Activated naive CD4-positive, alpha-beta T cell treated with anti-CD3 and anti-CD28 coated beads, Interleukin-2, amount 10 ng/mL, durations not matched to agents 7 days and 5 days (primary cell): ENCODE data around the gene MRPS21.

Source experiments
- CTCF ChIA-PET: fragments of 350-600 bp; sonication (Branson Sonifier 250); formaldehyde crosslinking; loops from one replicate; lab custom pipeline; 2021; ENCODE audit warnings: antibody characterized with exemption; lab: Charles Lee
- DNase-seq: peaks from one replicate; pipeline ENCODE4 v3.0.0-alpha.2; 2020
- H3K27ac Mint-ChIP-seq: one replicate; pipeline ENCODE4 v1.8.0; 2021; ENCODE audit warnings: mild to moderate bottlenecking, moderate library complexity, mixed read lengths
- H3K27me3 Mint-ChIP-seq: one replicate; pipeline ENCODE4 v1.8.0; 2021; ENCODE audit warnings: mild to moderate bottlenecking, mixed read lengths
- H3K36me3 Mint-ChIP-seq: one replicate; pipeline ENCODE4 v1.8.0; 2021; ENCODE audit warnings: mixed read lengths
- H3K4me1 Mint-ChIP-seq: one replicate; pipeline ENCODE4 v1.8.0; 2021; ENCODE audit warnings: mixed read lengths
- H3K4me3 Mint-ChIP-seq: one replicate; pipeline ENCODE4 v1.8.0; 2021; ENCODE audit warnings: mild to moderate bottlenecking, moderate library complexity, mixed read lengths
- H3K9me3 Mint-ChIP-seq: one replicate; pipeline ENCODE4 v1.8.0; 2021; ENCODE audit warnings: mixed read lengths

The MRPS21 gene

DNA sequence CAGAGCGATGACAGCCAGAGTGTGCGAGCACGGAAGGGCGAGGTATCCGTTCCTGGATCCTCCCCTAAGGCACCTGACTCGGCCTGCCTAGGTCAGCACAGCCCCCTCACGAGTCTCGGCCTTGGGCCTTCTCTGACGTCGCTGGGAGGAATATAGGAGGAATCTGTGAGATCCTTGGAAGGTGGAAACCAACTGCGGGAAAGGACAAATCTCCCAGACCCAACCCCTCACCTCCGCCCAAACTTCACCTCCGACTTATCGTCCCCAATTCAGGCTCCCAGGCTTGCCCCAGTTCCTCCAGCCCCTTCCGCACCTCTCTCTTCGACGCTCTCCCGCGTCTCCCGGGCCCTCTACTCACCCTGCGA lies 25.3 kb upstream of the MRPS21 start:
- Mint-ChIP-seq H3K27me3 (peaks cover 4% of the 10 kb centered on the region), H3K9me3 (no peaks in the 10 kb centered on the region), H3K36me3 (peaks cover 52% of the 10 kb centered on the region), H3K4me3 (peak overlapping the region; percentile 86), H3K27ac (peak overlapping the region; percentile 98), H3K4me1 (peaks cover 31% of the 10 kb centered on the region)
- DNase-seq = peak; percentile 70
- CTCF ChIA-PET = interaction anchor here (1.0 to 2.6 kb wide), 3 partner anchors 10 to 13 kb away, joined by 3 to 8 read pairs (median 3); no protein-coding TSS in a partner anchor

DNA sequence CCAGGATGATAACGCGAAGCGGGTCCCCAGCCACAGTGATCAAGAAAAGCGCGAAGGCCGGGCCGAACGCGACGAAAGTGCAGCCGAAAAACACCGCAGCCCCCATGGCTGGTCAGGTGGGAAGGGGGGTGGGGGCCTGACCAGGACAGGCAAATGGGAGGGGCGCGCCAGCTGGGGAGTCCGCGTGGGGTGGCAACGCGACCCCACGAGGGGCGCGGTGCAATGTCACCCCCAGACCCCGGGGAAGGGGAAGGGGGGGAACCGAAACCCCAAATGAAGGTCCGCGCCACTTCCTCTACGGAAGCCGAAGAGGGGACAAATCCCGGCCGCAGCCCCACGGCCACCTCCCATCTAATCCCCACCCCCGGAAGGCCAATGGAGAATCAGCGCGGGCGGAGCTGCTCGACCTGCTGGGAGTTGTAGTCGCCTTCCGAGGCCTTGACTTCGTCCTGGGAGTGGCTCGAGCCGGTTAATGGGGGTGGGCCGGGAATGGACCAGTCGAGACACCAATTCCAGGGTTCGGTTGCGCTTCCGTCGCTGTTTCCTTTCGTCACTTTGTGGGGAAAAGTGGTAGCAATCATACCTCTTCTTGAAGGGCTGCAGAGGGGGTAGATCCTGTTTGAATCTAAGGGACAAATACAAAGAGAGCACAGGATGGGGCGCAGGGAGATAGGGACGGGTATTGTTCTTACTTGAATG lies 24.8 kb upstream of the MRPS21 start, which contains the start of gene APH1A:
TSS of gene APH1A (minus strand) at position 312 of the 699 bp plus-strand sequence. CDS start at position 106, 206 bp downstream.
- H3K27ac Mint-ChIP-seq = peak within 1 kb of the TSS; percentile 98
- peaks cover 4% of the 10 kb centered on the region for H3K27me3 Mint-ChIP-seq
- H3K36me3 Mint-ChIP-seq = peaks cover 55% of the 10 kb centered on the region
- H3K4me3 Mint-ChIP-seq = peak within 1 kb of the TSS; percentile 86
- no peaks in the 10 kb centered on the region for H3K9me3 Mint-ChIP-seq
- CTCF ChIA-PET = interaction anchor here (1.0 to 2.6 kb wide), 3 partner anchors 10 to 13 kb away, joined by 3 to 8 read pairs (median 3); no protein-coding TSS in a partner anchor
- peaks cover 31% of the 10 kb centered on the region for H3K4me1 Mint-ChIP-seq
- peak; percentile 97 for DNase-seq

DNA sequence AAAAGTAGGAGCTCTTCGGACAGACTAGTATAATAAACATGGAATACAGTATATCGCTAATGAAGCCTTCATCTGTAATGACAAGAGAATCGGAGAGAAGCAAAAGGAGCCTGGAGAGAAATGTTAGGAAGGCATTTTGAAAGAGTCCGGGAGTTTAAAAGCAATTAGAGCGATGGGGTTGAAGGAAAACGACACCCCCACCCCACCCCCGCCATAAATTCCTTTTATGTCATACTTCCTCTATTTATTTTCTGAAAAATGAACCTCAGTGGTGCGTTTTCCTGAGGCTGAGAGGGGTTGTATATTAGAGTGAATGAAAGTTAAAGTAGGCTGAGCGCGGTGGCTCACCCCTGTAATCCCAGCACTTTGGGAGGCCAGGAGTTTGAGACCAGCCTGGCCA lies 24.2 kb upstream of the MRPS21 start:
- Mint-ChIP-seq H3K27me3 (peaks cover 4% of the 10 kb centered on the region), H3K36me3 (peaks cover 54% of the 10 kb centered on the region), H3K4me1 (peaks cover 31% of the 10 kb centered on the region), H3K4me3 (peak overlapping the region; percentile 86), H3K9me3 (no peaks in the 10 kb centered on the region), H3K27ac (peak overlapping the region; percentile 98)
- CTCF ChIA-PET = interaction anchor here (1.0 to 2.6 kb wide), 3 partner anchors 9 to 13 kb away, joined by 3 to 8 read pairs (median 3); no protein-coding TSS in a partner anchor
- no peak for DNase-seq

DNA sequence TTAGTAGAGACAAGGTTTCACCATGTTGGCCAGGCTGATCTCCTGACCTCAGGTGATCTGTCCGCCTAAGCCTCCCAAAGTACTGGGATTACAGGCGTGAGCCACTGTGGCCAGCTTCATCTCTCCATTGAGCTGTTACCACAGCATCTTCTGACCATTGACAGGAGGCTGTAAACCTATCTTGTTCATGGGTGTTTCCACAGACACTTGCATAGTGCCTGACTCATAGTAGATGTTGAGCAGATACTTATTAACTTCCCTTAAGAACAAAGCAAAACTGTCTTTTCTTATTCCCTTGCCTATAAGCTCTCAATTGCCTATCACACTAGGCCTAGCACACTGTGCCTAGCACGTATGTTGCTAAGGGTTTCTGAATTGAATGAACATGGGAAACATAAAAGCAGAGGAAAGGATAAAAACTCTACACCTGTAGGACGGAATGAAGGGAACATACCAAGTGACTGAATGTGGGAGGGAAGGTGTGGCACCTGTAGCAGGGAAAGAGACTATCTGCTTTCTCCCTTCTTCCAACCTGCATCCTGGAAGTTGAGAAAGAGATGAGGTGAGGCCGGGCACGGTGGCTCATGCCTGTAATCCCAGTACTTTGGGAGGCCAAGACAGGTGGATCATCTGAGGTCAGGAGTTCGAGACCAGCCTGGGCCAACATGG lies 22.2 kb upstream of the MRPS21 start:
- H3K4me1 Mint-ChIP-seq = peaks cover 27% of the 10 kb centered on the region
- H3K27me3 Mint-ChIP-seq = peaks cover 4% of the 10 kb centered on the region
- CTCF ChIA-PET = interaction anchor here (2.1 to 2.5 kb wide), 2 partner anchors 10 to 16 kb away, joined by 7 to 12 read pairs; no protein-coding TSS in a partner anchor
- H3K9me3 Mint-ChIP-seq = no peaks in the 10 kb centered on the region
- H3K27ac Mint-ChIP-seq = no peak overlapping the region
- no peak for DNase-seq
- H3K36me3 Mint-ChIP-seq = peaks cover 36% of the 10 kb centered on the region
- no peak overlapping the region for H3K4me3 Mint-ChIP-seq

DNA sequence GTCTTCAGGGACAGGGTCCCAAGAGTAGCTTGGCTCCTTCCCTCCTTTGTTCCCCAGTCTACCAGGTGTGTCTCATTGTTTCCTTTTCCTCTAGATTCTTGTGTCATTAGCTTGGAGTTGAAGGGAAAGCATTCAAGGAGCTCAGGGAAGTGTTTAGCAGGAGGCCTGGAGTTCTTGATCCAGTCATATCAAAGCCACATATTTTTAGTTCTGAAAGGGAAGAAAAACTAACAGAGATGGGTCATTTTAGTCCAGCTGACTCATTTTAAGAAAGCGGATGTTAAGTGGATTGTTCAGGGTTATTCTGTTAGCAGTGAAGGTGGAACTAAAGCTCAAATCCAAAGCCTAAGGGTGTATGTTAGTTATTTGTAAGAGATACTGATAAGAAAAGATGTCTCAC lies 20.4 kb upstream of the MRPS21 start:
- Mint-ChIP-seq H3K9me3 (no peaks in the 10 kb centered on the region), H3K36me3 (peaks cover 21% of the 10 kb centered on the region), H3K27me3 (peaks cover 4% of the 10 kb centered on the region), H3K27ac (no peak overlapping the region), H3K4me1 (peaks cover 13% of the 10 kb centered on the region), H3K4me3 (no peak overlapping the region)
- CTCF ChIA-PET = interaction anchor here (2.1 to 2.5 kb wide), 2 partner anchors 8 to 18 kb away, joined by 7 to 12 read pairs; no protein-coding TSS in a partner anchor
- DNase-seq = no peak

DNA sequence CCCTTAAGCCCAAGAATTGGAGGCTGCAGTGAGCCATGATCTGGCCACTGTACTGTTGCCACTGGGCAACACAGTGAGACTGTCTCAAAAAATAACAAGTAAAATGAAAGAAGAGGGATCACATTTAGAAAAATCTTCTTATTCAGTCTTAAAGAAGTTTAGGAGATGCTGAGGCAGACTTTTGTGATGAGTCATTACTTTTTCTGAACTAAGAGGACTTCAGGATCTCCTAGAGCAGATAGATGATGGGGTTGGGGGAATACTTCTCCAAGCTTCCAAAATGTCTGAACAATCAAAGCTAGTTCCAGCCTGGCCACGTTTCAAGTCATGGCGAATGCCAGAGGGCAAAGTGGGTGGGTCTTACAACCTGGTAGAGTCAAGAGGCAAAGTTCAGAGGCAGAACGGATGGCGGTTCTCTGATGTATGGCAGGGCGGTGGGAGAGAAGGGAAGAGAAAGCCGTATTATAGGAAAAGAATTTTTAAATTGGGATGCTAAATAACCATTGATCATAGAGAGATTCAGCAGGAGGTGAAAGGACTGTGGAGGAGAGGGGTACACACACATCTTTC lies 13.4 kb upstream of the MRPS21 start:
- H3K27me3 Mint-ChIP-seq = peaks cover 28% of the 10 kb centered on the region
- no peak overlapping the region for H3K27ac Mint-ChIP-seq
- DNase-seq = no peak

DNA sequence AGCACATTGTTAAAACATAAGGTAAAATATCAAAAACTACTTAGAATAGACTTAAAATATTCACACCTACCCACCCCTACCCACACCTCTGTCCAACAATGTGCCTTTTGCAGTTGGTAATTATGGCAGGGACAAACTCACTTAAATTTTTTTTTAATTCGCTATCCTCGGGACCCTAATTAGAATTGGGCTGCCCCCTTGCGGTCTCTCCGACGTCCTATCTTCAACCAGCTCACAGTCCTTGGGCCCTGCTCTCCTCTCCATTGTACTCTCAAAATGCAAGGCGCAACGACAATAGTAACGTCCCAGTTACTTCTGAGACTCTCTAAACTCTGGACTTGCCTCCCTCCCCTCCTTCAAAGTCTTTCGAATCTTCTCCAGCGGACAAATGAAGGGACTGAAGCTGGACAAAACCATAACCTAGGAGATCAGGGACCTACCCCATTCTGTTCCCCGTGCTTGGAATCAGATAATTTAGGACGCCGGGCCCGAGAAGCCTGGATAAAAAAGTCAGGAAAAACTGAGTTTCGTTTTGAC lies 12.4 kb upstream of the MRPS21 start:
- peaks cover 11% of the 10 kb centered on the region for H3K36me3 Mint-ChIP-seq
- peaks cover 29% of the 10 kb centered on the region for H3K4me1 Mint-ChIP-seq
- no peaks in the 10 kb centered on the region for H3K9me3 Mint-ChIP-seq
- H3K4me3 Mint-ChIP-seq = peak overlapping the region; percentile 77
- CTCF ChIA-PET = interaction anchor here (0.8 to 4.4 kb wide), 6 partner anchors 9 to 29 kb away, joined by 3 to 49 read pairs (median 4); partner anchors contain the start of genes APH1A, C1orf54 and CA14
- peak; percentile 72 for DNase-seq
- H3K27me3 Mint-ChIP-seq = peaks cover 29% of the 10 kb centered on the region
- H3K27ac Mint-ChIP-seq = peak overlapping the region; percentile 47

More for the DNA sequence above, 13.4 kb upstream of the MRPS21 start:
- Mint-ChIP-seq H3K4me1 (peaks cover 29% of the 10 kb centered on the region), H3K36me3 (peaks cover 11% of the 10 kb centered on the region), H3K4me3 (no peak overlapping the region), H3K9me3 (no peaks in the 10 kb centered on the region)
- CTCF ChIA-PET = interaction anchor here (0.7 to 4.4 kb wide), 2 partner anchors 24 to 655 kb away, joined by 3 to 49 read pairs; partner anchors contain the start of gene CA14

DNA sequence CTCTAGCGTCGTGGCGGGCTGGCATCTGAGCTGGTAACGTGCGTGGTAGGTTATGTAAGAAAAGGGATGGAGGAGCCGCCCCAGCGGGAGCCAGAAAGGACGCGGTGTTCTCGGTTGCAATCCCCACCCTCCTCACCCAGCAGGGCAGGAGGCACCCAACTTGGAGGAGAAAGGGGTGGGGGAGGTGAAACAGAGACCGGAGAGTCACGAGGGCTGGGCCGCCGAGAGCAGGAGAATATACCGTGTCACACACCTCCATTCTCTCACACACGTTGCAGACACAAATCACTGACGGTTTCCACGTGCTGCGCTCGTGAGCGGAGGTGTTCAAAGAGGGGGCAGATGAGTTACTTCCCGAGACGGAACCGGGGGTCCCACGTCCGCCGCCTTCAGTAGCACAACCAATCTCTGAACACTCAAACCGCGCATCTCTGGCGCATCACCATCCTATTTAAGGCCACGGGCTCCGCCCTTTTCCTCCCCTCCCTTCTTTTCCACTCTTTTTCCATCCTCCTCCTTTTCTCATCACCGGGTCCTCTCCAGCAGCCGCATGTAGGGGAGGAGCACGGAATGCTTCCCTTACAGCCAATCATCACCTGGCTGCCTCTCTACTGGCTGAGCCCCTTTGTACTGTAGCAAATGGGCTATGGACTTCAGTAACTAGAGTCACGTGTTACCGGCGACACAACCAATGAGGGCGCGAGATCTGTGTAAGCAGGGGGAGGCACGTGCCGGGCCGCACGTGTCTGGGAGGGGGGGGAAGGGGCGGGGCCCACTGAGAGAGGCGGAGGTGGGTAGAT lies 11.7 kb upstream of the MRPS21 start, which contains the start of gene CIART:
TSS of gene CIART (plus strand) at position 797 of the 800 bp plus-strand sequence. CDS start 714 bp downstream, outside the sequence.
- H3K27ac Mint-ChIP-seq = peak within 1 kb of the TSS; percentile 82
- H3K9me3 Mint-ChIP-seq = no peaks in the 10 kb centered on the region
- peak; percentile 89 for DNase-seq
- peaks cover 10% of the 10 kb centered on the region for H3K36me3 Mint-ChIP-seq
- peaks cover 31% of the 10 kb centered on the region for H3K27me3 Mint-ChIP-seq
- H3K4me1 Mint-ChIP-seq = peaks cover 29% of the 10 kb centered on the region
- CTCF ChIA-PET = interaction anchor here (0.8 to 4.4 kb wide), 6 partner anchors 10 to 30 kb away, joined by 3 to 49 read pairs (median 4); partner anchors contain the start of genes APH1A, C1orf54 and CA14
- H3K4me3 Mint-ChIP-seq = peak within 1 kb of the TSS; percentile 77

DNA sequence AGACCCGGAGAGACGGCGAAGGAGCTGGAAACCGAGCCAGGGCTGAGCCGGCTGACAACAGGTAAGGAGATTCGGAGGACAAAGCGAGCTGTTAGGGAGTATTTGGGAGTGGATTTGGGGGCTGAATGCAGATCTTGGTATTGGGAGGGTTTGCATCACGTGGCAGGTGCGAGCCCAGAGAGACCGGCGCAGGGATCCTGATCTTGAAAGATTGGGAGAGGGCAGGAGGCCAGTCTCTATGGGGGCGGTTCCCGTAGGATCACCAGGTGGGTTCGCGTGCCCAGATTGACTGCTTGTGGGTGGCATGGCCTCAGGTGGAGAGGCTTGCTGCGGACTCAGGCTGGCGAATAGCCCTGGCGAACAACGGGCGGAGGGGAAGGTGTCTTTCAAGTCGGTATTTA lies 11.1 kb upstream of the MRPS21 start:
- Mint-ChIP-seq H3K4me1 (peaks cover 29% of the 10 kb centered on the region), H3K36me3 (peaks cover 9% of the 10 kb centered on the region), H3K27me3 (peaks cover 31% of the 10 kb centered on the region), H3K9me3 (no peaks in the 10 kb centered on the region), H3K4me3 (peak overlapping the region; percentile 77), H3K27ac (no peak overlapping the region)
- CTCF ChIA-PET = no interaction called here
- DNase-seq = no peak

DNA sequence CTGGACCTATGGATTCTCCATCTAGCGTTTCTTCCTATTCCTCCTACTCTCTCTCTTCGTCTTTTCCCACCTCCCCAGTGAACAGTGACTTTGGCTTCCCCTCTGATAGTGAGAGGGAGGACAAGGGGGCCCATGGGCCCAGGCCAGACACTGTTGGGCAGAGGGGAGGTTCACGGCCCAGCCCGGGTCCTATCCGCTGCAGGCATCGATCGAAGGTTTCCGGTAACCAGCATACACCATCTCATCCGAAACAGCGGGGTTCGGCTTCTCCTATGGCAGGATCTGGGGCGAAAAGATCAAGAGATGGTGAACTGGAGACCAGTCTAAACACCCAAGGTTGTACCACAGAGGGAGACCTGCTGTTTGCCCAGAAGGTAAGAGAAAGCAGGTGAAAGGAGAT lies 10.4 kb upstream of the MRPS21 start:
- CTCF ChIA-PET = no interaction called here
- H3K36me3 Mint-ChIP-seq = peaks cover 9% of the 10 kb centered on the region
- H3K4me3 Mint-ChIP-seq = peak overlapping the region; percentile 77
- peaks cover 31% of the 10 kb centered on the region for H3K27me3 Mint-ChIP-seq
- no peak overlapping the region for H3K27ac Mint-ChIP-seq
- H3K4me1 Mint-ChIP-seq = peaks cover 29% of the 10 kb centered on the region
- no peak for DNase-seq
- H3K9me3 Mint-ChIP-seq = no peaks in the 10 kb centered on the region

DNA sequence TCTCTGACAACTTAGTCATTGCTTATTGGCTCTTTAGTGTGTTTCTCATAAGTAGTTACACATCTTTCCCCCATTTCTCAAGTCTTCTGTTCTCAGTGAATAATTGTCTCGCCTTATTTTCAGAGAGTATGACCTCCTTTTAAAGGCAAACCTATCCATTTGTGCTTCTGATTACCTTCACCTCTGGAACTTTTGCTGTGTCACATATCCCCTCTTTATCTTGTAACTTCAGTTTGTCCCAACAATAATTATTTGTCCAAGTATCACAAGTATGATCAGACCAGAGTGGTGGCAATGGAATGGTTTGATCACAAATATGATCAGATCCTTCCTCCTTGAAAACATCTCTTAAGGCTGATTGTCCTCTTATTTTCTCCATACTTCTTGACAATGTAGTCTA lies 5.3 kb upstream of the MRPS21 start:
- Mint-ChIP-seq H3K4me1 (peaks cover 8% of the 10 kb centered on the region), H3K27me3 (peaks cover 11% of the 10 kb centered on the region), H3K4me3 (no peak overlapping the region), H3K9me3 (no peaks in the 10 kb centered on the region), H3K36me3 (no peaks in the 10 kb centered on the region), H3K27ac (no peak overlapping the region)
- CTCF ChIA-PET = no interaction called here
- no peak for DNase-seq

DNA sequence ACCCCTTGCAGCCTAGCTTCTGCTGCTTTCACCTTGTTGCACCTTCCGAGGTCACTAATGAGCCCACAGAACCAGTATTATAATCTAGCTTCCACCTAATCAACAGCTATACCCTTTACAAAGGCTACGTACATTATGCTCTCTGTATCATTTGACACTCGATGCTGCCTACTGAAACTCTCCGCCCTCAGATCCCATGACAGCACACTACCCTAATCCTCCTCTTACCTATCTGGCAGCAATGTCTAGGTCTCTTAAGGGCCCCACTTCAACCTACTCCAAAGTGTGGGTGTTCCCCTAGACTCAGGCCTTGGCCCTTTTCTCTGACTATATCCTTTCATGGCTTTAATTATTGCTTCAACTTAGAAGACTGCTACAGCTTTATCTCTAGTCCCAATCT lies 4.8 kb upstream of the MRPS21 start:
- DNase-seq = no peak
- Mint-ChIP-seq H3K4me3 (no peak overlapping the region), H3K27ac (no peak overlapping the region), H3K4me1 (peaks cover 11% of the 10 kb centered on the region), H3K27me3 (peaks cover 7% of the 10 kb centered on the region), H3K9me3 (no peaks in the 10 kb centered on the region), H3K36me3 (no peaks in the 10 kb centered on the region)
- CTCF ChIA-PET = no interaction called here

DNA sequence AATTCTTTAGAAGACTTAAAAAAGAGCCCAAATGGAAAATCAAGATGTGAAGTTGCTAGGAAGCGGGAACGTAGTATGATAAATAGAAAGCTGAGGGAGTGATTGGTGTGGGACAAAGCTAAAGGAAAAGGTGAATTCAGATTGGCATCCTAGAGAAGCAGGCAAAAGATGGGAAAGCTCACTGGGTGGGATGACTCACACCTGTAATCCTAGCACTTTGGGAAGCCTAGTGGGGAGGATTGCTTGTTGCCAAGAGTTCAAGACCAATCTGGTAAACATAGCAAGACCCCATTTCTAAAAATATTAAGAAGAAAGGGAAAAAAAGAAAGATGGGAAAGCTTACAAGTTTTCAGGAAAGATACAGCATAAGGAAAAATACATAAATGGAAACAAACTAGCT lies 1.8 kb downstream of the MRPS21 start:
- Mint-ChIP-seq H3K36me3 (peaks cover 34% of the 10 kb centered on the region), H3K9me3 (no peaks in the 10 kb centered on the region), H3K27me3 (no peaks in the 10 kb centered on the region), H3K27ac (peak overlapping the region; percentile 42), H3K4me3 (peak overlapping the region; percentile 8), H3K4me1 (peaks cover 35% of the 10 kb centered on the region)
- CTCF ChIA-PET = interaction anchor here (0.8 kb wide), 1 partner anchor 40 kb away, joined by 4 read pairs; no protein-coding TSS in a partner anchor
- no peak for DNase-seq
